Stomach smooth muscle (tissue), 2 donors: Measurements from ENCODE around the gene NUDCD2.
"Not testable (repeated sequence)": the region's sequence is repeated elsewhere in the genome, so short reads cannot be mapped to it uniquely, and the experiment has no call there.

Experiments used
- H3K27ac ChIP-seq: one replicate; pipeline ENCODE4 v1.7.0; 2013; ENCODE audit warnings: mild to moderate bottlenecking, low read length, inconsistent platforms
- H3K27me3 ChIP-seq, 2 donors: one replicate each; pipeline ENCODE4 v1.7.0; 2013; ENCODE audit warnings: low read length in 2 of 2; ENCODE audit not compliant: insufficient read depth in 2 of 2, control insufficient read depth in 1 of 2
- H3K36me3 ChIP-seq, 2 donors: one replicate each; pipeline ENCODE4 v1.7.0; 2013; ENCODE audit warnings: low read length in 2 of 2; ENCODE audit not compliant: control insufficient read depth in 2 of 2, insufficient read depth in 2 of 2
- H3K4me1 ChIP-seq: one replicate; pipeline ENCODE4 v1.7.0; 2013; ENCODE audit warnings: low read length; ENCODE audit not compliant: control insufficient read depth, insufficient read depth
- H3K4me3 ChIP-seq, 2 donors: one replicate each; pipeline ENCODE4 v1.7.0; 2013; ENCODE audit warnings: low read length in 2 of 2
- H3K9ac ChIP-seq, 2 donors: one replicate each; pipeline ENCODE4 v1.7.0; 2013; ENCODE audit warnings: low read length in 2 of 2, mild to moderate bottlenecking in 1 of 2
- H3K9me3 ChIP-seq, 2 donors: one replicate each; pipeline ENCODE4 v1.7.0; 2013; ENCODE audit warnings: low read length in 2 of 2; ENCODE audit not compliant: control insufficient read depth in 2 of 2
- donor health status: healthy.
- donor health status: Pancreatic carcinoma.

Gene NUDCD2

GRCh38 chr5:163397354-163397753, 62.5 kb downstream of the NUDCD2 start:
- Histone ChIP-seq H3K27me3 (no peaks in the 10 kb centered on the region), H3K4me1 (no peaks in the 10 kb centered on the region), H3K9ac (no peak overlapping the region), H3K9me3 (no peaks in the 10 kb centered on the region), H3K27ac (no peak overlapping the region), H3K36me3 (no peaks in the 10 kb centered on the region), H3K4me3 (no peak overlapping the region)

GRCh38 chr5:163396818-163397340, 63.0 kb downstream of the NUDCD2 start:
- H3K4me3 ChIP-seq, H3K27ac ChIP-seq: not testable (repeated sequence)

More at GRCh38 chr5:163396818-163397340, 63.0 kb downstream of the NUDCD2 start:
- H3K36me3 ChIP-seq, H3K9me3 ChIP-seq, H3K27me3 ChIP-seq, H3K4me1 ChIP-seq, H3K9ac ChIP-seq: not testable (repeated sequence)
